ENCODE results near the gene DUSP28.

DNA sequence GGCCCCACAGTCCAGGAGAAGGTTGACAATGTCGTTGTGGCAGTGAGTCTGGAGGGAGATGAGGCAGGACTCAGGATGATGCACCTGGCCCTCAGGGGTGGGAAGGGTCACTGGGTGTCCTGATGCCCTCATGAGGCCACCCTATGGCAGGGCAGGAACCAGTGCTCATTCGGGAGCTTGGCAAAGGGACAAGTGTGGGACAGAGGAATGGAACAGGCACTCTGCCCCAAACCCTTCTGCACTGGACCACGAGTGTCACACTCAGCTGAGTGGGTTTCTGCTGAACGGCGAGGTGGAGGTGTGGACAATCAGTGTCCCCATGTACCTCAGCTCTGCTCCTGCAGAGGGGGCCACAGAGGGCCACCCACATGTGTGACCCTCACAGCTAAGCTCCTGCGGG, 34.4 kb upstream of the DUSP28 start:
- TF ChIP-seq, protein P1, sequence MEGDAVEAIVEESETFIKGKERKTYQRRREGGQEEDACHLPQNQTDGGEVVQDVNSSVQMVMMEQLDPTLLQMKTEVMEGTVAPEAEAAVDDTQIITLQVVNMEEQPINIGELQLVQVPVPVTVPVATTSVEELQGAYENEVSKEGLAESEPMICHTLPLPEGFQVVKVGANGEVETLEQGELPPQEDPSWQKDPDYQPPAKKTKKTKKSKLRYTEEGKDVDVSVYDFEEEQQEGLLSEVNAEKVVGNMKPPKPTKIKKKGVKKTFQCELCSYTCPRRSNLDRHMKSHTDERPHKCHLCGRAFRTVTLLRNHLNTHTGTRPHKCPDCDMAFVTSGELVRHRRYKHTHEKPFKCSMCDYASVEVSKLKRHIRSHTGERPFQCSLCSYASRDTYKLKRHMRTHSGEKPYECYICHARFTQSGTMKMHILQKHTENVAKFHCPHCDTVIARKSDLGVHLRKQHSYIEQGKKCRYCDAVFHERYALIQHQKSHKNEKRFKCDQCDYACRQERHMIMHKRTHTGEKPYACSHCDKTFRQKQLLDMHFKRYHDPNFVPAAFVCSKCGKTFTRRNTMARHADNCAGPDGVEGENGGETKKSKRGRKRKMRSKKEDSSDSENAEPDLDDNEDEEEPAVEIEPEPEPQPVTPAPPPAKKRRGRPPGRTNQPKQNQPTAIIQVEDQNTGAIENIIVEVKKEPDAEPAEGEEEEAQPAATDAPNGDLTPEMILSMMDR (IDR thresholded peaks at IDR 0.05; ENCODE audit: low read depth, low read length), result no peak
- TF ChIP-seq EZH2phosphoT487 (IDR thresholded peaks at IDR 0.05; ENCODE audit: low read depth), result no peak

Data from OCI-LY3 (cell line).